ENCODE data around the gene SLC2A1.

Gene SLC2A1

DNA sequence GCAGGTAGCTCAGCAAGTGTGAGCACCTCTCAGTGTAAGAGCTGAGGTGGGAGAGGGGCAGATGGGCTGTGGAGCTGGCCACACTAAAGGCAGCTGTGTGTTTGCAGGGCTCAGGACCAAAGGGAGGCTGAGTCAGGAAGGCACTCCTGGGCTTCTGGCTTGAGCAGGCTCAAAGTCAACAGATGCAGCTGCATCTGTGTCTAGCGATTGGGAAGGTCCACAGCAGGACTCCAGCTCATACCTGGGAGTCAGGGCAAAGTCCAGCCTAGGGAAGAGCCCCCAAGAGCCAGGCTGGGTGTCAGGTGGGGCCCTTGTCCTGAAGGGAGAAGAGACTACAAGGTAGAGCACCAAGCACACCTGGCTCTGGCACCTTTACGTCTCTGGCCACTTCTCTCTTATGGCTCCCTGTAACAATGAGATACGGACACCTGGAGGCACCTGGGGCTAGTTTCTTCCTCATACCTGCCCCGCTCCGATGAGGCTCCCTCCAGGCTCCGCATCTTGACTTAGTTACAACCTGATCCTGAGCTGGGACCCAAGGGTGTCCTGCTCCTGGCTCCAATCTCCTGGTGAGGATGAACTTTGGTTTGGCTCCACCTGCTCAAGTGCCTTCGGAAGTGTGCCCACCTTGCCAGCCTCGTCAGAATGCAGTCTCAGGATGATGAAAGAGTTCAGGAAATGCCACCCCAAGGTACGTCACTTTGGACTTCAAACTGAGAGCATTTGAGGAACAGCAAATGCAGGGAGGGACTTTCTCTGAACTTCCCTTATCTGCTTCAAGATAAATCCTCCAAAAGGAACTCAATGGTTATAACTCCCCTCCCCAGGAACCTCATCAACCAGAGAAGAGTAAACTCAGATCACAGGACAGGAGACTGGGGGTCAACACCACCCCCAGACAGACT lies 21.5 kb upstream of the SLC2A1 start:
- DNase-seq = no peak

- DNase-seq = no peak
Measured at GRCh38 chr1:42979036-42979430, 20.4 kb upstream of the SLC2A1 start.

DNA sequence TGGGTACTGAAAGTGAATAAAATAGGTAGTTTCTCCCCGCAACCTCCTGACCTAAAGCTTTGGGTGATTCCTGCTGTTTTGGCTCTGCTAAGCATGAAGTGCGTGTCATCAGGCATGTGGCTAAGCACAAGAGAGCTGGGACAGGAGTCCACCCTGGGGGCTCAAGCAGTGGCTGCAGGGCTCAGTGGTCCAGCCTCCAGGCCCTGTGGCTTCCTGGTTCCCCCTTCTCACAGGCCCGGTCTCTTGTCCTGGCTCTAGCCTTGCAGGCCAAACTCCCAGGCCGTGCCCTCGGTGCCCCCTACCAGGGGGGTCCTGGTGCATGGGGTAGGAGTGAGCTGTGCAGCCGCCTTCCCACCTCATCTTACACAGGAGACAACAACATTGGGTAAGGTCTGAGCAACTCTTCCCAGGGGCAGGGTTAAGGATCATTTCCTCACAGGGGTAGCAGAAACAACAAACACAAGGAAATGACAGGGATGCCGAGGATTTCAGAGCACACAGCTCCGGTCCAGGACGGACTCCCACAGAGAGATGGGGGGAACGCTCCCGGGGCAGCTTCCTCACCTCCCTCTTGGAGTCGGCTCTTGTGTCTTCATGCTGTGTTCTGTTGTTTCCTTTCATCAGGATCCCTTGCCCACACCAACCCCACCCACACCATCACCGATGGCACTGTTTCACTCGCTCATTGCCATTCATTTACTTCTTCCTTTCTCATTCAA lies 19.8 kb upstream of the SLC2A1 start:
- DNase-seq = no peak

DNA sequence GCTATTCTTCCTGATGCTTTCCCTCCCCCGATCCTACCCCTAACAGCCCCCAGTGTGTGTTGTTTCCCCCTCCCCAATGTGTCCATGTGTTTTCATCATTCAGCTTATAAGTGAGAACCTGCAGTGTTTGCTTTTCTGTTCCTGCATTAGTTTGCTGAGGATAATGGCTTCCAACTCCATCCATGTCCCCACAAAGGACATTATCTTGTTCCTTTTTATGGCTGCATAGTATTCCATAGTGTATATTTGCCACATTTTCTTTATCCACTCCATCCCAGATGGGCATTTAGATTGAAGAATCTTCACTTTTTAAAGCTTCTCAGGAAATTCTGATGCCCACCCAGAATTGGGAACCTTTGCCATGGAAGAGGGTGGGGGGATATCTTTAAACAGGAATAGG lies 19.0 kb upstream of the SLC2A1 start:
- DNase-seq = no peak

DNA sequence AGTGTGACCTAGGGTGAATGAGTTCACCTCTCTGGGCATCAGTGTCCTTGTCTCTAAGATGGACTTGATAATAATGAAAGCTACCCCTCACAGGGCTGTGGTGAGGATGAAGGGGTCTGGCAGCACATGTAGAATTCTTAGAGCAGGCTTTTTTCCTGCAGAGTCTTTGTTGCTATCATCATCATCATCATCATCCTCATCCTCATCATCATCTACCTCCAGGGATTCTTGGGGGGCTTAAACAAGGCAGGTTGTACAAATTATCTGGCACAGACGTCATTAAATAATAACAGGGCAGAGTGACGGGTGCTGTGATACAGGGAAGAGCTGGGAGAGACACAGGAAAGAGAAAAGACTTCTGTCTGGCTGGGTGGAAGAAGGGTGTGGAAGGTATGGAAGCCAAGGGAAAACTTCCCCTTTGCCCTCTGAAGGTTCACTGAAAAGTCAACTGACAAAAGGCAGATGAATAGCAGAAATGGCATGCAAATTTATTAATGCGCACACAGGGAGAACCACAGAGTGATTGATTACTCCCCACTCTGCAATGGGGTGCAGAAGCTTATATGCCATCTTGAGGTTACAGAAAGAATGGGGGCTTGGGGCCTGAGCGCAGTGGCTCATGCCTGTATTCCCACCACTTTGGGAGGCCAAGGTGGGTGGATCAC lies 17.0 kb upstream of the SLC2A1 start:
- no peak for DNase-seq

- no peak for DNase-seq
Measured at GRCh38 chr1:42974767-42975437, 16.2 kb upstream of the SLC2A1 start.

- DNase-seq = no peak
Measured at GRCh38 chr1:42973799-42974198, 15.1 kb upstream of the SLC2A1 start.

- no peak for DNase-seq
Measured at GRCh38 chr1:42973286-42973685, 14.6 kb upstream of the SLC2A1 start.

DNA sequence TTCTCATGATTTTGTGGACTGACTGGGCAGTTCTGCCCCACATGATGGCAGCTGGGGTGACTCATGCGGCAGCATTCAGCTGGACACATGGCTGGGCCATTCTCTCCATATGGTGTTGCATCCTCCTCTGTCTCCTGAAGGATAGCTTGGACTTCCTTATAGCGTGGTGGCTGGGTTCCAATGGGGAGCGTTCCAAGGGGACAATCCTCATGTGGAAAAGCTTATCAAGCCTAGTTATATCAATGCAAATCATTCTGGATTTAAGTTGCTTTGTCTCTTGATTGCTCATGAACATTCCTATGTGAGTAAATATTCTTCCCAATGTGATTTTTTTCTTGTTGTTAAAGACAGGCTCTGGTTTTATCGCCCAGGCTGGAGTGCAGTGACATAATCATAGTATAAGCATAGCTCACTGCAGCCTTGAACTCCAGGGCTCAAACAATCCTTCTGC lies 13.2 kb upstream of the SLC2A1 start:
- DNase-seq = peak; percentile 47

GRCh38 chr1:42970143-42970542 lies 11.5 kb upstream of the SLC2A1 start:
- no peak for DNase-seq

- DNase-seq = no peak
Measured at GRCh38 chr1:42968654-42969053, 10.0 kb upstream of the SLC2A1 start.

DNA sequence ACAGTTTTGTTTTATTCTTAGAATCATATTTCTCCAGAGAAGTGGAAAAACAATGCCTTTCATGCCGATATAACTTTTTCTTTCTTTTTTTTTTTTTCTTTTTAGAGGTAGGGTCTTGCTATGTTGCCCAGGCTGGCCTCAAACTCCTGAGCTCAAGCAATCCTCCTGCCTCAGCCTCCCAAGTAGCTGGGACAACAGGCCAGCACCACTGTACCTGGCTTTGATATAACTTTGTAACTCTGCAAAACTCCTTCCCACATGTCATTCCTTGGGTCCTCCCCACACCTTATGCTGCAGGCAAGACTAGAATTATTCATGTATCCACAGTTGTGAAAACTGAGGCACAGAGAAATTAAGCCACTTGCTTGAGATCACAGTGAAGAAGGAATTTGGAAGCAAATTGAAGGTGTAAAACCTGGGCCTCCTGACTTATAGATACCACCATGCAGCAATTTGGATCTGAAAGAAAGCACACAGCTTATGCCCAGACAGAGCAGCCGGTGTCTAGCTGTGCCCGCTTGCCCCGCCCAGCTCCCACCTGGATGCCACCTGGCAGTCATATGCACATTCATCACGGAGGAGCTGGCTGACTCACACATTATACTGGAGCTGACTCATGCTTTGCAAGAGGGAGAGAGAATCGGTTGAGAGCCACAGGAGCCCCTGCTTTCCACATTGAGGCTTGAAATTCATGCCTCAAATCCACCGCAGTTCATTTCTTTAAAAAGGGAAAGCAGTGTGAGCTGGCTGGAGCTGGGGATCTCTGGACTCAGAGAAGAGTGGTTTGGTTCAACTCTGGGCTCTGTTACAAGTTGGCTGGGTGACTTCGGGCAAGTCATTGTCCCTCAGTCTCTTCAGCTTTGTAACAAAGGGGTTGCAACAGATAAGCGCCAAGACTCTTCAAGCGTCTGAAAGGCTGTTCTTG lies 8.3 kb upstream of the SLC2A1 start:
- no peak for DNase-seq

- no peak for DNase-seq
Measured at GRCh38 chr1:42965378-42965777, 6.7 kb upstream of the SLC2A1 start.

DNA sequence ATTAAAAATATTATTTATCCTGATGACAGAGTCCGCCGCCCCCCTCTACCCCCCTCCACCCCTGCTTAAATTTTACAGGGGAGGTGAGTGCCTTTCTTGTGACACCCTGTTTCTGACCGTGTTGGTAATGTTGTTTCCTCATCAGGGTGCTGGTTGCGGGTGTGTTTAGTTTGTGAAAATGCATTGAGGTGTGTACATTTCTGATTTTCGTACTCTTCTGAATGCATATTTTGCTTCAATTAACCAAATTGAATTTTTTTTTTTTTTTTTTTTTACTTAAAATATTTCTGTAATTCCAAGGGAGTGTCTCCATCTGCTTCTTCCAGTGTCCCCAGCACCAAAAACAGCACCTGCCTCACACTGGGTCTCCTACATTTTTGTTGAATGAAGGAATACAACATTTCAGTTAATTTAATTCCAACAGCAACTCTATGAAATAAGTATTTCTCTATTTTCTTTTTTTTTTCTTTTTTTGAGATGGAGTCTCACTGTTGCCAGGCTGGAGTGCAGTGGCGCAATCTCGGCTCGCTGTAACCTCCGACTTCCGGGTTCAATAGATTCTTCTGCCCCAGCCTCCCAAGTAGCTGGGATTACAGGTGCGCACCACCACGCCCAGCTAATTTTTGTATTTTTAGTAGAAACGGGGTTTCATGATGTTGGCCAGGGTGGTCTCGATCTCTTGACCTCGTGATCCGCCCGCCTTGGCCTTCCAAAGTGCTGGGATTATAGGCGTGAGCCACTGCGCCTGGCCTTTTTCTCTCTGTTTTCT lies 5.6 kb upstream of the SLC2A1 start:
- DNase-seq = no peak

- DNase-seq = peak; percentile 71
Measured at GRCh38 chr1:42963378-42964043, 4.8 kb upstream of the SLC2A1 start.

- DNase-seq = peak; percentile 70
Measured at GRCh38 chr1:42962641-42963377, 4.1 kb upstream of the SLC2A1 start.

DNA sequence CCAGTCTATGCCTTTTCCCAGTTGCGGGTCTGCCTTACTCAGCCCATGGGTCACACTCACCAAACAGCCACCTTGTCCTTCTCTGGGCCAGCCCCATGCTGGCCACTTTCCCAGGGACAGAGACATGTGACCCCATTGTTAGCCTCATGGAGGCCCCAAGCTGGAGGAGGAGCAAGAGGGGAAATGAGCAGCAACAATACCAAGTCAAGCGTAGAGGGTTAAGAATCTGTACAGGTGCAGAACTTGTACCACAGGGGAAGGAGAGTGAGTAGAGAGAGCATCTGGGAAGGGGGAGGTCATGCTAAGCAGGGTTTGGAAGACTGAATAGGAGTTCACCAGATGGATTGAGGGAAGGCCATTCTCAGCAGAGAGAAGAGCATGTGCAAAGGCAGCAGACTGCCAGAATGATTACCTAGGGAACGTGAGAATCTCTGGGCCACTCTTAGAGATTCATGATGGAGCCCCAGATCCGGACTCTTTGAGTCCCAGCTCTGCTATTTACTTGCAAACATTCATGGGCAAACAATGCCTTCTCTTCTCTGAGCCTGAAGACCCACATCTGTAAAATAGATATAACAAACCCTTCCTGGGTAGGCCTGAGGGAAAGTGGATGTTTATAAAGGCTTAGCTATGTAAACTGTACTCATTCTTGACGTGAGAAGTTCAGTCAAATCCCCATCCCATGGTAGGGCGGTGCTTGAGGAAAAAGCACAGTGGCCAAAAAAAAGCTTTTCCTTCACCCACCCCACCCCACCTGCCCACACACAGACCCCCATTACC lies 2.8 kb upstream of the SLC2A1 start:
- no peak for DNase-seq

DNA sequence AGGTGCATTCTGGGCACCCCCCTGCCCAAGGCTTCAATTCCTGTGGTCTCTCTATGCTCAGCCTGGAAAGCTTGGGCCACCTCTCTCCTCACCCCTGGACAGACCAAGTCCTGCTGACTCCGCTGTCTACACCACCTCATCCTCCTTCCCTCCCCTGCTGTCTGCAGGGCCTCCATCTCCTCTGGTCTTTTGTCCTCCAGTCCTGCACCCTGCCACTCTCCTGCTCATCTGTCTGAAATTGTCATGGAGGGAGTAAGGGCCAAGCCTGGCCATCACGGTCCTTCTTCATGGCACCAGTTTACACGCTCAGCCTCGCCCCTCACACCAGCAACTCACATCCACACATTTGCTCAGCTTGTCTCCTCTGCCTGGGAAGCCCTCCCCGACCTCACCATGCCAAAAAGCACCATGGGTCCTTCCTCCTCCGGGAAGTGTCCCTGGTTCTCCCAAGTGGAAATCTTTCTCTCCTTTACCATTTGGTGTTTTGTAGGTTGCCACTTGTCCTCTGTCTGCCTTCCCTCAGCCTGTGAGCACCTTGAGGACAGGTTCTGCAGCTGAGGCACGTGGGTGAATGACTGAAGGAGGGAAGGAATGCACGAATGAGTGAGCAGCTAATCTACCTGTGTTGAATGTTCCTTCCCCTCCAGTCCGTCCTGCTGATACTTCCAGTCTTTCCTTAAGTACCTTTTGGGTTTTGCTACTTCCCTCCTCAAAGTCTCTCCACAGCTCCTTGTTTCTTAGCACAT lies 2.1 kb upstream of the SLC2A1 start:
- no peak for DNase-seq

Data from eye (tissue), 1 donor.